Right lobe of liver (tissue), 4 donors: Measurements from ENCODE around the gene SFTA2.

Experiments used
- CTCF ChIP-seq, 4 donors: fragments of 200-600 bp in 3 of 4; fragments of 450-650 bp in 1 of 4; IDR thresholded peaks; one replicate each; pipeline versions ENCODE4 v1.5.1 to v1.8.0; 2016 to 2022; ENCODE audit warnings: antibody characterized with exemption in 4 of 4, mild to moderate bottlenecking in 2 of 4
- POLR2A ChIP-seq: fragments of 450-650 bp; IDR thresholded peaks from one replicate; pipeline ENCODE4 v1.6.1; 2017; ENCODE audit warnings: antibody characterized with exemption, mild to moderate bottlenecking
- donor health status: DM: no; HTN: no; CAD: no.
- donor health status: DM: no; HTN: no; CAD: no.
- donor health status: DM: no; HTN: yes; CAD: no.

GRCh38 chr6:30884521-30885480, 47.2 kb downstream of the SFTA2 start:
- TF ChIP-seq POLR2A (no peak), CTCF (IDR thresholded peaks at IDR 0.05) (no peak)
